HG03135 (cell line): Measurements from ENCODE around the gene DMXL2.
"Not testable (repeated sequence)": the region's sequence is repeated elsewhere in the genome, so short reads cannot be mapped to it uniquely, and the experiment has no call there.

Experiments used
- ATAC-seq: cut with Tn5 transposase; IDR thresholded peaks from one replicate; pipeline ENCODE4 v1.9.1; 2021; ENCODE audit warnings: mild to moderate bottlenecking, moderate library complexity; ENCODE audit not compliant: unreplicated experiment

The DMXL2 gene

DNA sequence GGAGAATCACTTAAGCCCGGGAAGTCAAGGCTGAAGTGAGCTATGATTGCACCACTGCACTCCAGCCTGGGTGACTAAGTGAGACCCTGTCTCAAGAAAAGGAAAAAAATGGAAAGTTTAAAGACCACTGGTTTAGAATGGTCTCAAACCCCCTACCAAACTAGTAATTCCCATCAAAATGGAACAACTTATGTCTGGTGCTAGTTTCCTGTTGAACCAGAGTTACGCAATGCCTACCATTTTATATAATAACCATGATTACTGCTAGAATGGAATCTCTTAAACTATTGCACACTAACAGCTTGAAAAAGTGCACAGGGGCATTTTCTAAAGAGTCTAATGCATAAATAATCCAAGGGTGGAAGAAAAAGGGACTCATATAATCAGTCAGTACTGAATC is 43.6 kb downstream of the DMXL2 start:
- no peak for ATAC-seq

DNA sequence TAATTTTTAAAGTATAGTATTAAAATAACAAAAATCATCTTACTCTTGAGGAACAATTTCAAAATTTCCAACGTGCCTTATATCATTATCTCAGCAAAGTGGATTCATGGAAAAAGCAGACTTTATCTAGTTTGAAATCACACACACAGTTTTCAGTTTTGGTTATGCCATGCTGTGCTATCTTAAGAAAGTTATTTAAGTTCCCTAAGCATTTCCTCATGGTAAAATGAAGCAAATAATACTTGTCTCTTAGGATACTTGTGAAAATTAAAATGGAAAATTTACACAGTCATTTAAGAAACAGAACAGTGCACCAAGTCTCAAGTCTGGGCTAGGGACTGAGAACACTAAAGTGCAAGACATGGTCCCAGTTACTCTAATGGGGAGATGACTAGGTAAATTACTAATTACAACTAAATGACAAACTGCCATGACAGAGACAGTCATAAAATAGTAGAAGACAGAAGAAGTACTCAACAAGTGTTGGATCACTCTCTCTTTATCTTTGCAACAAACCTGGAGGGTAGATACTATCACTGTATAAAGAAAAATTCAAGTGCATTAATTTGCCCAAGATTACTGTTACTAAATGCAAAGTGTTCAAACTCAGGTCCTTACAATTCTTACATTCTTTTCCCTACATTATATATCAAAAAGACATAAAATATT is 44.8 kb downstream of the DMXL2 start:
- ATAC-seq: no peak

DNA sequence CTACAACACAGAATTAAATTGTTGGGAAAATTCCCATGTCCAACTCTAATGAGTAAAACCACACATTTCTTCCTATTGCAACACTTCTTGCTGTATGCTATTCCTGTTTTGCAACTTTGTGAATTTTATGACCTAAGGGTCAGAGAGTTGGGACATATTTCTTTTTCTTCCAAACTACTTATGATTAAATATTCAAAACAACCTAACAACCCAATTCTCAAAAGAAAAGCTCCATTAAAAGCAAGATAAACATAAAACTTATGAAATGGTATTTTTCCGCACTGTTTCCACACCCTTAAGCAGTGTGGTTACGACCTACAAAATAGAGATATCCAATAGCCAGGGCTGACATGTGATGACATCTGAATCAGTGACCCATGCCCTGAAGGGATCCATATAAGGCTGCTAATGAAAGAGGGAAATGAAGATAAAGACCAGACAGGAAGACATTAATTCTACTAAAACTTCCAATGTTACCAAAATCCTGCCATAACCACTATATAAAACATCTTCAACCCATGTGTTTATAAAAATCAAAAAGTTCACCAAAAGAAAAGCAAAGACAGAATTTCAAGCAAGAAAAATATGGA is 45.6 kb downstream of the DMXL2 start:
- no peak for ATAC-seq

DNA sequence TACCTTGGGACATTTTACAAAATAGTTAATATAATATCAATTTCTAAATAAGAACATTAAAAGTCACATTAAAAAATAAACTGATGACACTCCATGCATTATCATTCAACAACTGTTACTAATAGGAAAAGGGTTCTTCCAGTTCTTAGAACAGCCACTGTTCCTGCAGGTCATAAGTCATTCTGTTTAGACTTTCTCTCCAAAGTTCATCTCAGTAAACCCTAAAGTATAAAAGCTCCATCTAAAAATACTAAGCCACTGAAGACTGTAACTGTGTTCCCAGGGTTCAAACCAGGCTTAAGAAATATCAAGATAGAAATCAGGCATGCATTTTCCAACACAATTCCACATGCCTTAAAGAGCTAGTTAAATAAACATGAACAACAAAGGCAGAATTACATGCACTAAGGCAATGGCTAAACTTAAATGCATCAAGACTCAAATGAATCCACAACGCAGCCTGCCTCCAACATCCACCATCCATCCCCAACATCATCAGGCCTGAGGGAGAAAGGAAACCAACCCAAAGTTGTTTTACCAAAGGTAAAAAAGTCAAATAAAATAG is 46.2 kb downstream of the DMXL2 start:
- ATAC-seq: no peak

DNA sequence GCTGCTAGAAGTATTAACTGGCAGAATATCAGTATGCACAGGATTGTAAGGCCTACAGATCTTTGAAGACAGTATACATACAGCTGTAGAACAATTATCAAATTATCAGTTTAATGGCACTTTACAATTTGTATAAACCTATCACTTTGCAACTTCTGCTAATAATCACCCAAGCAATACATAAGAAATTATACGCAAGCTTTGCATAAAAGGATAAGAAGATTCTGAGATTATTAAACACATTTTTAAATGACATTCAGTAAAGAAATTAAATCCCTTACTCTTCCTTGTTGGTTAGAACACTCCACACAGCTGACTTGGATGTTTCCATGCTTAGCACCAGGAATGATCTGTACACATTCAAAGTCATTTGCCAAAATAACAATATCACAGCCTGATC is 46.8 kb downstream of the DMXL2 start:
- ATAC-seq: no peak

DNA sequence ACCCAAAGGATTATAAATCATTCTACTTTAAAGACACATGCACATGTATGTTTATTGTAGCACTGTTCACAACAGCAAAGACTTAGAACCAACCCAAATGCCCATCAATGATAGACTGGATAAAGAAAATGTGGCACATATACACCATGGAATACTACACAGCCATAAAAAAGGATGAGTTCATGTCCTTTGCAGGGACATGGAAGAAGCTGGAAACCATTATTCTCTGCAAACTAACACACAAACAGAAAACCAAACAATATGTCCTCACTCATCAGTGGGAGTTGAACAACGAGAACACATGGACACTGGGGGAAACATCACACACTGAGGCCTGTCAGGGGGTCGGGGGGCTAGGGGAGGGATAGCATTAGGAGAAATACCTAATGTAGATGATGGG is 49.2 kb downstream of the DMXL2 start:
- ATAC-seq: not testable (repeated sequence)

DNA sequence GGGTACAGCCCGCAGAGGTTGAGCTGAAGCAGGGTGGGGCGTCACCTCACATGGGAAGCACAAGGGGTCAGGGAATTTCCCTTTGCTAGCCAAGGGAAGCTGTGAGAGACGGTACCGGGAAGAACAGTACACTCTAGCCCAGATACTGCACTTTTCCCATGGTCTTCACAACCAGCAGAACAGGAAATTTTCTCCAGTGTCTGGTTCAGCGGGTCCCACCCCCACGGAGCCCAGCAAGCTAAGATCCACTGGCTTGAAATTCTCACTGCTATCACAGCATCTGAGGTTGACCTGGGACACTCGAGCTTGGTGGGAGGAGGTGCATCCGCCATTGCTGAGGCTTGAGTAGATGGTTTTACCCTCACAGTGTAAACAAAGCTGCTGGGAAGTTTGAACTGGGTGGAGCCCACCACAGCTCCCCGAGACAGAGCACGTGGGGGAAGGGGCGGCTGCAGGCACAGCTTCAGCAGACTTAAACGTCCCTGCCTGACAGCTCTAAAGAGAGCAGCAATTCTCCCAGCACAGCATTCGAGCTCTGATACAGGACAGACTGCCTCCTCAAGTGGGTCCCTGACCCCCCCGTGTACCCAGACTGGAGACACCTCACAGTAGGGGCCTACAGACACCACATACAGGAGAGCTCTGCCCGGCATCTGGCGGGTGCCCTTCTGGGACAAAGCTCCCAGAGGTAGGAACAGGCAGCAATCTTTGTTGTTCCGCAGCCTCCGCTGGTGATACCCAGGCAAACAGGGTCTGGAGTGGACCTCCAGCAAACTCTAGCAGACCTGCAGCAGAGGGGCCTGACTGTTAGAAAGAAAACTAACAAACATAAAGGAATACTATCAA is 53.4 kb downstream of the DMXL2 start:
- ATAC-seq: not testable (repeated sequence)

DNA sequence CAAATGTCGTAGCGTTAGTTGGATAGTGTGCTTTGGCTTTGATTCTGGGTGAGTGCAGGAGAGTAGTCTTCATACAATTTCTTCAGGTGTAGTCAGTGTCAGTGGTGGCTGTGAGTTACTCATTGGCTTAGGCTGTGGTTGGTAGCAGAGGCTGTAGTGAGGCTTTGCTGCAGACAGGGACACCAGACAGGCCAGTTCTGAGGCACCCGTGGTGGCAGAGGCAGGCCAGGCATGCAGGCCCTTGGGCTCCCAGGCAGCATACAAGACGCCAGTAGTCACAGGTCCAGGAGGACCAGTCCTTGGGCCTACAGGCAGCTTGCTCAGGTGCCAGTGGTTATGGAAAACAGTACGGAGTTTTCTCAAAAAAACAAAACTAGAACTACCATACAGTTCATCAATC is 61.3 kb downstream of the DMXL2 start:
- ATAC-seq: no peak

DNA sequence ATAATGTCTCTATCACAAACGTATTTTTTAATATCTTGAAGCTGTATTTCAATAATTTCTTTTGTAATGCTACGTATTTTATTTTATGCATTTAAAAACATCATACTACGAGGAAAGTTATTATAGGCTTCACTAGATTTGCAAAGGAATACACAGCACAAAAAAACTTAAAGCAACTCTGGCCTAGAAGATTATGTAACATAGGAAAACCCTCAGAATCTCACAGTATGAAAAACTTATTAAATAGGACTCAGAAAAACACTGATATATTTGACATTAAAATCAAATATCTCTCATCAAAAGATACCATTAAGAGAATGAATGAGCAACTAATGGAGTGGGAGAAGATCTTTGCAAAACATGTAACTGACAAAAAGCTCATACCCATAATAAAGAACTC is 63.7 kb downstream of the DMXL2 start:
- no peak for ATAC-seq

DNA sequence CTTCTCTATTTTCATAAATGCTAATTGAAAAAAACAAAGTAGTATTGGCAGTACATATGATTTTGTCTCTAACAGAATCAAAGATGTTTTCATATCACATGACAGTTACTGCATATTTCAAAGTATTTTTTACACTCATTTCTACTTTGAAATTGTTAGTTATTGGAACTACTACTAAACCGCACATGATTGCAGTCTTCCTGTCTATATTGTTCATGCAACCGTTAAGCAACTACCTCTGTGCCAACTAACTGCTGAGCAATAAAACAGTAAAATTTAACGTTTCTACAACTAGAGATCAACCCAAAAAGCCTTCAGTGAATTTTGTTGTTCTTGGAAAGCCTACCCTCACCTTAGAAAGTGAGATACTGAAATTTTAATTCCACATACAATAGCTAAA is 64.2 kb downstream of the DMXL2 start:
- no peak for ATAC-seq

DNA sequence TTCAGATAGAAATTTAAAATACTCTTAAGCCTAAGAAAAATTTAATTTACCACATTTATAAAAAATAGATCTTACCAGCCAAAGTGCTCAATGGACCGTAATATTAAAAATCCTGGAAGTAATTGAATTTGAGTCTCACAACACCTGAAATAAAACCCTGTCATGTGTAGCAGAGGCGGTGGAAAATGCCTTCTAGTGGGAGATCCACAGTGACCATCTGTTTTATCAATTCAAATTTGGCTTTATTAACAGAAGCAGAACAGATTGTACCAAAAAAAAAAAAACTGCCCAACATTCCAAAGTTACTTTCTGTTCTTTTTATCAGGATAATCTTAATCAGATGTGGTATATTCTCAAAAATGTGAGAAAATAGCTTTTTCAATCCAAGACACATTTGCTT is 71.7 kb downstream of the DMXL2 start:
- ATAC-seq: no peak

DNA sequence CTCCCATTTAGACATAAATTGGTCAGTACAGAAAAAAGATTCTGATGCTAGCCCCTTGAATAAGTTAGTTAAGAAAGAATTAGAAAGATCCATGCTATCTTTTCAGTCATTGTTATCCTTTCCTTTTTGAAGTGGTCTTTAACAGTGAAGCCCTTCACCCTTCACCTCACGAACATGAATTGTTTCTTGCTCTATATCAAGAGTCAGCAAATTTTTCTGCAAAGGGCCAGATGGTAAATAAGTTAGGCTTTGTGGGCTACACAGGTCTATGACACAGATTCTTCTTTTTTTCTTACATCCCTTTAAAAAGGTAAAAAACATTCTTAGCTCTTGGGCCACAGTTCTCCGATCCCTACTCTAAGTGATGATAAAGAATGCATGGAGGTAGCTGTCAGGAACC is 74.9 kb downstream of the DMXL2 start:
- no peak for ATAC-seq

DNA sequence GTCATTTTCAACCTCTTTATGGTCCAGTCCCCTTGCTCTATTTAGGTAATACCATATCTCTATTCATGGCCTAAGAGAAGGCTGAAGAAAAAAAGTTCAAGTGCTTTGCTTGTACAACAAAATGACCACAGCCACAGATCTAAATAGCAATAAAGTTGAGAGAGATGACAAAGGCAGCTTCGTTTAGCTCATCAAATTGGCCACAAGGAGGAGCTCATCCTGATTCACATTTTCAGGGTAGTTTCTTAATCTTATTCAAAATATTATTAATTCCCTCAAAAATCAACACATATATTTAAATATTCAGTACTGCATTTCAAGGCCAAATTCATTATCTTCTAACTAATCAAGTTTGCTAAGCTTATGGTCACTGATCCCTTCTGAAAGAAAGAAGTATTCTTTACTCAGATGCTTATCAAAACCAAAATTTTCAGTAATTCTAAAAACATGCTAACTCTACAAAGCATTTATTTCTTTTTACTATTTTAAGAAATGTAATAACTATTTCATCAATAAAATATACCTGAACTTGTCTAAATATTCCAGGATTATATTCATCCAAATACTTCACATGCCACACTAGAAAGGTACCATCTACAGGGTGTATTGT is 85.5 kb downstream of the DMXL2 start:
- ATAC-seq: no peak

DNA sequence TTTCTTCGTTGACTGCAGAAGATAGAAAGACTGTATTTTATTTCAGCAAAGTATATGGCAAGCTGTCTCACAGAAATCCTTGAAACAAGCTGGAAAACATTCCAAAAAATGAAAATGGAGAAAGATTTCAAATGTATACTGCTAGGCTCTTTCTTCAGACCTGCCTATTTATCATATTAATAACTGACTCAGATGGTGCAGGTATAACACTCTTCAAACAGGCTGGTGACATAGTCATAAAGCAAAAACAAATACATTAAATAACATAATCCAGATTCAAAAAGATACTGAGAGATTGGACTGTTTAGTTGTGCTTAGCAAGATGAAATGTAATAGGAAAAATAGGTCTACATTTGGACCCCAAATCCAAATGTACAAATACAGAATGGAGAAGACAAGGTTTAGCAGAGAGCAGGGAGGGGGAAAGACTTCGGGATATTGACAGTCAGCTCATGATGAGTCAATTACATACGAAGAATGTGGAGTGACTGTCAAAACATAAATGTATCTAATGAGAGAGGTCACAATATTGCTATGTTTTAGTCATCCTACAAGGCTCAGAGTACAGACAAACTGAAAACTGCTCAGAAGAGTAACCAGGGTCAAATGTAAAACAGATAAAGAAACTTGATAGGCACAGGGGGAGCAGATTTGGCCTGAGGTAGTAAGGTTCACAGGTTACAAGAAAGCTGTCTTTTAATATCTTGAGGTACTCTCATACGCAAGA is 88.7 kb downstream of the DMXL2 start:
- no peak for ATAC-seq

DNA sequence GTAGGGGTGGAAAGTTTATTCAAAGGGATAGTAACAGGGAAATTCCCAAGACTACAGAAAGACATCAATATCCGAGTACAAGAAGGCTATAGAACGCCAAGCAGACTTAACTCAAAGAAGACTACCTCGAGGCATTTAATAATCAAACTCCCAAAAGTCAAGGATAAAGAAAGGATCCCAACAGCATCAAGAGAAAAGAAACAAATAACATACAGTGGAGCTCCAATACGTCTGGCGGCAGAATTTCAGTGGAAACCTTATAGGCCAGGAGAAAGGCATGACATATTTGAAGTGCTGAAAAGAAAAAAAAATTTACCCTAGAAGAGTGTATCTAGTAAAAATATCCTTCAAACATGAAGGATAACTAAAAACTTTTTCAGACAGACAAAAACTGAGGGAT is 95.6 kb downstream of the DMXL2 start:
- ATAC-seq: no peak

DNA sequence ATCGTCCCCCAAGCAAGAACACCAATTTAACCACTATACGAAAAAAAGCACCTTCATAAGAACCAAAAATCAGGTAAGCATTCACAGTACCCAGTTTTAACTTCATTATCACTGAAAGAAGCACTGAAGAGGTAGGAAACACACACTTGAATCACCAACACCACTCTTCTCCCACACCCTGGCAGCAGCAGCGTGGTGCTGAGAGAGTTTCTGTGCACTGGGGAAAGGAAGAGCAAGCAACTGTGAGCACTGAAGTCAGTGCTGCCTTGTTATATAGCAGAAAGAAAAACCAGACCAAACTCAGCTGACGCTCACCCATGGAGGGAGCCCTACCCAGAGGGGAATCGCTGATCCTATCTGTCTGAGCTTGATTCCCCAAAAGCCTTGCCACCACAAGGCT is 98.2 kb downstream of the DMXL2 start:
- ATAC-seq: no peak

DNA sequence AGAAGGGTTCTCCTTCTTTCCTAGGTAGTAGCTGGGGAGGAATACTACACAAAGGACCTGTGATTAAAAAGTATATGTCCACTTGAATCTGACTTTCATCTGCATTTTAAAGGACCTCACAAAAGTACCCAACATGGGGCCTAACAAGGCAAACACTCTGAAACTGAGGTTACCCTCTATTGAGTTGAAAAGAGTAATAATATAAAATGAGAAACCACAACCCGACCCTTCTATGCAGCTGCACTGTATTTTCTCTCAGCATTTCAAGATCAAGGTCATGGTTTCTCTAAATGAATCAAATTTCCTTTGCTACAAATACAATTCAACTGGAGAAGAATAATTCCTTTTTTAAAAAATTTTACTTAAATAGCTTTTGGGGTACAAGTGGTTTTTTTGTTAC is 106.3 kb downstream of the DMXL2 start:
- no peak for ATAC-seq

DNA sequence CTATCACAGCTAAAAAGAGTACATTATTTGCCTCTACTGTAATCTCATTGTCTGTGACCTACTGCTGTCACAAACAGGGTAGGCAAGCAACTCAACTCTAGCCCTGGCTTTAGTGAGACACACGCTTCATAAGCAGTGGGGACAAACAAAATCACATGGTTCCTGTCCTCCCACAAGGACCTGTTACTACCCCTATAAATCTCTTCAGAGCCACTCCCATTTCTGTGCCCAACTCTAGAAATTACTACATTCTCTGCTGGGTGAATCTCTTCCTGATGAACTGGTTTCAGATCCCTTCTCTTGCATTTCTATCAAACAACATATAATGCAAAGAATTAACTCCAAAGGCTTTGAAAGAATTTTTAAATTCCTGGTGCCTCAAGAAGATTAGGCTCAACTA is 117.3 kb downstream of the DMXL2 start:
- no peak for ATAC-seq

DNA sequence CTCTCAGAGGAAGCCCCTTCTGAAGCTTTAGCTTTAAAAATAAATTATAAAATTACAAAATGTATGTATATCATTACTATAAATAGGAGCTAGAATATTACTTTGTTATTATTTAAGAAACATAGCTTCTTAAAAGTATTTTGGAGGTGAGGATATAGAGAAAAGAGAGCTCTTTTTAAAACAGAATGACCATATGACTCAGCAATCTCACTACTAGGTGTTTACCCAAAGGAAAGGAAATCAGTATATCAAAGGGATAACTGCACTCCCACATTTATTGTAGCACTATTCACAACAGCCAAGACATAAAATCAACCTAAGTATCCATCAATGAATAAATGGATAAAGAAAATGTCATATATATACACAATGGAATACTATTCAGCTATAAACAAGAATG is 119.6 kb downstream of the DMXL2 start:
- no peak for ATAC-seq

DNA sequence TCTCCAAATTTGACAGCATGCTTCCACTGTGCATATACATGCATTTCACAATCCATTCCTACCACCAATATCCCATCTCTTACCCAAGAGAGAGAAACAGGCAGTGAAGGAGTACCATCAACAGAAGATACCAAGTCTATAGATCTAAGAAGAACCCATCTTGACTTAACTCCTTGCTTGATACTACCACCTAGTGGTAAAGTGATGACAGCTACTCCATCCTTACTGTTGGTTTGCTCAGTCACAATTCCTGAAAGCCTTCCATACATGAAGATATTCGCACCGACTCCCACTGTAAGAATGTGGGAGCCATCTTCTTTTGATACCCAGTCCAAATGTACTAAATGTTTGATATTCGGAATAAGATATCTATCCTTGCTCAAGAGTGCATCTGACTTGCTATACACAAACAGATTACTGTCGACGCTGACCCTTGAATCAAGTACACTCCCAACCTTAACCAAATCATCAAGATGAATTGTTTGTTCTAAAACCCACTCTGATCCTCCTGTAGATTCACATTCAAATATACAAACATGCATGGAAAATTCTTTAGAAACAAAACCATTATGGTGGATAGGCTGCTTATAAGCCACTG is 123.1 kb downstream of the DMXL2 start:
- no peak for ATAC-seq
